Activated CD8-positive, alpha-beta memory T cell treated with anti-CD3 and anti-CD28 coated beads, Interleukin-2, amount 10 ng/mL, durations not matched to agents 7 days and 5 days (primary cell): ENCODE data around the gene LRFN4. TPM values are rescaled to one million over a fixed set of nuclear protein-coding genes. Genes with fewer than 3 reads are reported as not detected.

ENCODE experiments used
- ATAC-seq: fragments of 150-1000 bp; cut with Tn5 transposase; one replicate; pipeline ENCODE4 v1.10.0; 2021; ENCODE audit warnings: moderate library complexity
- CTCF ChIA-PET: fragments of 350-600 bp; sonication (Branson Sonifier 250); formaldehyde crosslinking; loops from one replicate; lab custom pipeline; 2021; ENCODE audit warnings: antibody characterized with exemption; lab: Charles Lee
- DNase-seq: peaks from one replicate; pipeline ENCODE4 v3.0.0-alpha.2; 2020
- H3K27ac Mint-ChIP-seq: one replicate; pipeline ENCODE4 v1.8.0; 2021; ENCODE audit warnings: mild to moderate bottlenecking, mixed read lengths
- H3K27me3 Mint-ChIP-seq: one replicate; pipeline ENCODE4 v1.8.0; 2021; ENCODE audit warnings: mixed read lengths
- H3K36me3 Mint-ChIP-seq: one replicate; pipeline ENCODE4 v1.8.0; 2021; ENCODE audit warnings: mild to moderate bottlenecking, mixed read lengths
- H3K4me1 Mint-ChIP-seq: one replicate; pipeline ENCODE4 v1.8.0; 2021; ENCODE audit warnings: mixed read lengths
- H3K4me3 Mint-ChIP-seq: one replicate; pipeline ENCODE4 v1.8.0; 2021; ENCODE audit warnings: mild to moderate bottlenecking, moderate library complexity, mixed read lengths
- H3K9me3 Mint-ChIP-seq: one replicate; pipeline ENCODE4 v1.8.0; 2022; ENCODE audit warnings: low read depth, mixed read lengths
- total RNA-seq, 2 experiments: library from RNA; stranded (reverse); gene quantifications; one replicate each; pipeline ENCODE4 v1.2.3, GENCODE V29; 2021

The LRFN4 gene
- total RNA-seq, 2 experiments from 2014 or later = 29.0 to 29.8 TPM

DNA sequence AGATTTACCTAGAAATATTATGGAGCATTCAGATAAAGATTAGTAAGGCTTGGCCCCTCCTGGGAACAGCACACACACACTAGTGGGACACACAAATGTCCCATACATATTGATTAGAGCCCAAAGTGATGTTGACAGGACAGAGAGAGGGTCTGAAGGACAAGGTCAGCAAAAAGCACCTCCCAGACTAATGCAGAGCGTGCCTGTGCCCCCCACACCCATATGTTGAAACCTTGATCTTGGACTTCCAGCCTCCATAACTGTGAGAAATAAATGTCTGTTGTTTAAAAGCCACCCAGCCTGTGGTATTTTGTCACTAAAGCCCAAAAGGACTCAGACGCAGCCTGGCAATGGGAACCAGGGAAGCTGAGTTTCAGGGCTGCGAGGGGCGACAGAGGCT is 27.6 kb downstream of the LRFN4 start:
- Mint-ChIP-seq H3K9me3 (no peaks in the 10 kb centered on the region), H3K27me3 (no peaks in the 10 kb centered on the region), H3K36me3 (no peaks in the 10 kb centered on the region), H3K4me1 (peaks cover 14% of the 10 kb centered on the region), H3K27ac (no peak overlapping the region), H3K4me3 (no peak overlapping the region)
- ATAC-seq (no peak), DNase-seq (no peak)
- CTCF ChIA-PET = interaction anchor here (1.1 to 3.5 kb wide), 5 partner anchors 7 to 190 kb away, joined by 3 to 12 read pairs (median 4); no protein-coding TSS in a partner anchor

DNA sequence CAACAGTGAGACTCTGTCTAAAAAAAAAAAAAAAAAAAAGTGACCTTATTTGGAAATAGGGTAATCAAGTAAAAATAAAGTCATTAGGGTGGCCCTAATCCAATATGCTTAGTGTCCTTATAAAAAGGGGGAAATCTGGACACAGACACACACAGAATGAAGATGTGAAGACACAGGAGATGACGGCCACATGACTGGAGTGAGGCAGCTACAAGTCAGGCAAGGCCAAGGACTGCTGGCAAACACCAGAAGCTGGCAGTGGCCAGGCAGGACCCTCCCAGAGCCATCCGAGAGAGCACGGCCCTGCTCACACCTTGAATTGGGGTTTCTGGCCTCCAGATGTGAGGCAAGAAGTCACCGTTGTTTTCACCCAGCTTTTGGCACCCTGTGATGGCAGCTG is 28.6 kb downstream of the LRFN4 start:
- no peaks in the 10 kb centered on the region for H3K9me3 Mint-ChIP-seq
- no peak for ATAC-seq
- DNase-seq = no peak
- CTCF ChIA-PET = interaction anchor here (3.5 kb wide), 1 partner anchor 191 kb away, joined by 12 read pairs; no protein-coding TSS in a partner anchor
- H3K27ac Mint-ChIP-seq = no peak overlapping the region
- H3K27me3 Mint-ChIP-seq = no peaks in the 10 kb centered on the region
- H3K36me3 Mint-ChIP-seq = no peaks in the 10 kb centered on the region
- peaks cover 9% of the 10 kb centered on the region for H3K4me1 Mint-ChIP-seq
- H3K4me3 Mint-ChIP-seq = no peak overlapping the region

DNA sequence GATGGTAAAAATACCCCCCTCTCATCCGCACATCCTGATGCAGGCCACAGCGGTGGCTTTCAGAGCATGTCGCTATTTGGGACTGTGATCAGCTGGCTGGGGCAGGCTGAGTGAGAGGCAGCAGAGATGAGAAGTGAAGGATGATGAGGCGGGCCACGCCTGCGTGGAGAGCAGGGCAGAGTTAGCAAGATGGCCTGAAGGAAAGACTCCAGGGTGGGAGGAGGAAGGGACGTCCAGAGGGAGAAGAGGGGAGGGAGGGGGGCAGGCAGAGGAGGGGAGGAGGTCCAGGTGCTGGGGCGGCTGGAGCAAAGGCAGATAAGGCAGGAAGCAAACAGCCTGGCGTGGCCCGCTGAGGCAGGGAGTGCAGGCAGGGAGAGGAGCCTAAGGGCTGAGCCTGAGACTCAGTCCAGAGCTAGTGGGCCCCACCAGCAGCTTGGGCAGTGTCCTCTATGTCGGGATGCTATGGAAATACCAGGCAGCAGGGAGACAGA is 29.1 kb downstream of the LRFN4 start:
- Mint-ChIP-seq H3K4me3 (no peak overlapping the region), H3K27me3 (no peaks in the 10 kb centered on the region), H3K9me3 (no peaks in the 10 kb centered on the region), H3K36me3 (no peaks in the 10 kb centered on the region), H3K4me1 (peaks cover 4% of the 10 kb centered on the region), H3K27ac (no peak overlapping the region)
- DNase-seq (no peak), ATAC-seq (no peak)
- CTCF ChIA-PET = interaction anchor here (0.7 kb wide), 1 partner anchor 13 kb away, joined by 3 read pairs; no protein-coding TSS in a partner anchor

DNA sequence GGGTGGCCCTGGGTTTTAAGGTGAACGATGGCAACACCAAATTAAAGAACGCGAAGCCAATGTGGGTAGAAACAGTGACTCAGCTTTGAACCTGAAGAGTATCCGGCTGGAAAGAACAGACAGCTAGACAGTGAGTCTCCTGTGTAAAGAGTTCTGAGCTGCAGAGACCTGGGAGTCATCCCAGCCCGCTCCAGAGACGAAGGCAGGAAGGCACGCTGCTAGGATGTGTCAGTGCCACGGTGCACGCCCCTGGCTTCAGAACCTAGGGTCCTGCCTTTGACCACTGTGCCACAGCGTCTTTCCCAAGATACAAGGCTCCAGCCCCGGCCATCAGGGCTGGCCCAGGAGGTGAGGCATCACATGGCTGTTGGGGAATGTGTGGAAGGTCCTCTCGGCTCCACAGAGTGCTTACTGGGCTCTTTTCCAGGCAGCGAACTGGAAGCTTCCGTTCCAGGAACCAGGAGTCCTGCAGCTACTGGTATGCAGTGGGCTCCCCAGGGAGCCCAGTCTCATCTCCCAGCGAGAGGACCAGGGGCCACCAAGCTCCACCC is 29.9 kb downstream of the LRFN4 start:
- H3K27me3 Mint-ChIP-seq = peaks cover 2% of the 10 kb centered on the region
- CTCF ChIA-PET = interaction anchor here (0.7 kb wide), 1 partner anchor 14 kb away, joined by 3 read pairs; no protein-coding TSS in a partner anchor
- H3K4me3 Mint-ChIP-seq = no peak overlapping the region
- no peaks in the 10 kb centered on the region for H3K36me3 Mint-ChIP-seq
- no peaks in the 10 kb centered on the region for H3K9me3 Mint-ChIP-seq
- no peak overlapping the region for H3K27ac Mint-ChIP-seq
- ATAC-seq = no peak
- peaks cover 3% of the 10 kb centered on the region for H3K4me1 Mint-ChIP-seq
- DNase-seq = no peak

DNA sequence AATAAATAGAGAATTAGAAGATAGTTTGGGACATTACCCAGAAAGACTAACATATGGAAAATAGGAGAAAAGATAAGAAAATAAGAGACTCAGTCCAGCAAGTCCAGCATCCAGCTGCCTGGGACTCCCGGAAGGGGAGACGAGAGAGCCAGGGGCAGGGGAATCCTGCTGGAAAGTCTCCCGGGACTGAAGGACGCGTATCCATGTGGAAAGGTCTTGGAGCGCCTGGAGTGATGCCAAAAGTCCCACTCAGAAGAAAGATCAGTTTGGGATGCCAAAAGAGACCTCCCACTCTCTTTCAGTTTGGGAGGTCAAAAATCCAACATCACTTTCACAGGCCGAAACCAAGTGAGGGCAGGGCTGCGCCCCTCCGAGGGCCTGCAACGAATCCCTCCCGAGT is 30.7 kb downstream of the LRFN4 start:
- no peaks in the 10 kb centered on the region for H3K36me3 Mint-ChIP-seq
- no peak overlapping the region for H3K4me3 Mint-ChIP-seq
- no peak for DNase-seq
- H3K27me3 Mint-ChIP-seq = peaks cover 5% of the 10 kb centered on the region
- ATAC-seq = no peak
- no peak overlapping the region for H3K27ac Mint-ChIP-seq
- CTCF ChIA-PET = interaction anchor here (0.5 to 1.5 kb wide), 2 partner anchors 49 to 78 kb away, joined by 3 to 4 read pairs; no protein-coding TSS in a partner anchor
- peaks cover 9% of the 10 kb centered on the region for H3K4me1 Mint-ChIP-seq
- no peaks in the 10 kb centered on the region for H3K9me3 Mint-ChIP-seq

DNA sequence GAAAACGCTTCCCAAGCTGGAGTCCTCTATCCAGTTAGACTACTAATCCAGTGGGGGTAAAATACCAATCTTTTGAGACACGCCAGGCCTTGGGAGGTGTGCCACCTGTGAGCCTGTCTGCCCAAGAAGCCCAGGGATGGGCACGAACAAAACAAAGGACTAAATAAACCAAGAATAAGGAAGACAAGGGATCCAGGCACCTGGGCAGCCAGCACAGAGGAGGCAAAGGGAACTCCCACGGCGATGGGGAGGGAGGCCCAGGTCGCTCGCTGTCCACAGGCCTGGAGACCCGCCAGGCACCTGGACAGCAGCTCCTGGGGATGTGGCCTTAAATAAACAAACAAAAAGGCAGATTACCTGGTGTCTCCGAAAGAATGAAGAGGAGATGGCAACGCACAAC is 31.4 kb downstream of the LRFN4 start:
- DNase-seq = no peak
- no peak for ATAC-seq
- H3K36me3 Mint-ChIP-seq = no peaks in the 10 kb centered on the region
- H3K27ac Mint-ChIP-seq = no peak overlapping the region
- H3K27me3 Mint-ChIP-seq = peaks cover 8% of the 10 kb centered on the region
- H3K4me3 Mint-ChIP-seq = no peak overlapping the region
- CTCF ChIA-PET = interaction anchor here (1.5 kb wide), 1 partner anchor 48 kb away, joined by 3 read pairs; no protein-coding TSS in a partner anchor
- H3K9me3 Mint-ChIP-seq = no peaks in the 10 kb centered on the region
- H3K4me1 Mint-ChIP-seq = peaks cover 14% of the 10 kb centered on the region

DNA sequence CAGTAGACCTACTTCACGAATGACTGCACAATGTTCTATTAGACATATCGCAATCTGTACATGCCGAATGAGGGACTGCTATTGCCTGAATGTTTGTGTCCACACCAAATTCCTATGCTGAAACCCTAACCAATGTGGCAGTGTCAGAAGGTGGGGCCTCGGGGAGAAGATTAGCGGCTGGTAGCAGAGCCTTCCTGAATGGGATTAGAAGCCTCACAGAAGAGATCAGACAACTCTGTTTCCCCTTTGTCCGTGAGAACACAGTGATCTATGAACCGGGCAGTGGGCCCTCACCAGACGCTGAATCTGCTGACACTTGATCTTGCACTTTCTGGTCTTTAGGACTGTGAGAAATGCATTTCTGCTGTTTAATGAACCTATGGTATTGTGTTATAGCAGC is 33.1 kb downstream of the LRFN4 start:
- Mint-ChIP-seq H3K27me3 (peaks cover 16% of the 10 kb centered on the region), H3K4me1 (peaks cover 15% of the 10 kb centered on the region), H3K36me3 (no peaks in the 10 kb centered on the region), H3K4me3 (no peak overlapping the region), H3K27ac (no peak overlapping the region), H3K9me3 (no peaks in the 10 kb centered on the region)
- DNase-seq (no peak), ATAC-seq (no peak)
- CTCF ChIA-PET = no interaction called here

DNA sequence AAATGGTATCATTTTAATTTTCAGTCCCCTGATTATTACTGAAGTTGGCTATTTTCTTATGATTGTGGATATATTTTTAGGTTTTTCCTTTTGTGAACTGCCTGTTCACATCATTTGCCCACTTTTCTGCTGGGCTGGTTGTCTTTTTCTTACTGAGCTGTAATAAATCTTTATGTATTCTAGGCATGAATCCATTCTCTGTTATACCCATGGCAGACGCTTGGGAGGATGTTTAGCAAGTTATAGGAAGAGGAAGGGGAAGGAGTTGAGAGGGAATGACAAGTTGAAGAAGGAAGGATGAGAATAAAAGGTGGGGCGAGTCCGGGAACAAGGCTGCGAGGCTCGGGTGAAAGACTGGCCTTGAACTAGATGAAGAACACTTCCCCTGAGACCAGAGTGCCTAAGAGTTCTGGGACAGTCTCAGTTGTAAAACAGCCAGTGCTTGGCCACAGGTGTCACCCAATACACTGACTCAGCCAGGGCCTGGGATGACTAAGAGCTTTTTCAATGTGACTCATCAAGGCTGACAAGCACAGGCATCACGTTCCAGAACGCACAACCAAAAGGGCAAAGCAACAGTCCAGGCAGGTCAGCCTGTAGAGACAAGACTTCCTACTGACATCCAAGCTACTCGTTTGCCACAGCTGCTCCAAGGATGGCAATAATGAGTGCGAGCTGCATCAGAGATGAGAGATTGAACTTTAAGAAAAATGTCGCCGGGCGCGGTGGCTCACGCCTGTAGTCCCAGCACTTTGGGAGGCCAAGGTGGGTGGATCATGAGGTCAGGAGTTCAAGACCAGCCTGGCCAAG is 35.2 kb downstream of the LRFN4 start:
- Mint-ChIP-seq H3K9me3 (no peaks in the 10 kb centered on the region), H3K4me3 (no peak overlapping the region), H3K27me3 (peaks cover 22% of the 10 kb centered on the region), H3K4me1 (peaks cover 15% of the 10 kb centered on the region), H3K27ac (peak overlapping the region; percentile 29), H3K36me3 (no peaks in the 10 kb centered on the region)
- ATAC-seq = peak; percentile 99
- CTCF ChIA-PET = interaction anchor here (1.3 to 1.4 kb wide), 2 partner anchors 8 to 182 kb away, joined by 3 to 4 read pairs; no protein-coding TSS in a partner anchor
- DNase-seq = peak; percentile 88

DNA sequence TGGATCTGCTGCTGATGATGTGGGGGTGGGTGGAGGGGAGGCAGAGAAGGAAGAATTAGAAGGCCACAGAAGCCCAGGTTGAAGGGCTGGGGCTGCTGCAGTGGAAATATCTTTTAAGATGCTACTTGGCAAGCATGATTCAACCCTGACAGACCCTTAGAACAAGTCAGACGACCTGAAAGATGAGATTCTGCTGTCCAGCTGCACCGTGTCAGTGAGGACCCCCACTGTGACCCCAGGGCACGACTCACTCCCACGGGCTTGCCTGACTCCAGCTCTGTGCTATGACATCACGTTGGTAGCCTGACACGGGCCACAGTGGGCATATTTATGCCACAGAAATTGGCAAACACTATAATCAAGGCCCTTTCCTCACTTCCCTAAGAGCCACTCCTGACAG is 36.0 kb downstream of the LRFN4 start:
- H3K27ac Mint-ChIP-seq = no peak overlapping the region
- H3K27me3 Mint-ChIP-seq = peaks cover 22% of the 10 kb centered on the region
- no peak overlapping the region for H3K4me3 Mint-ChIP-seq
- peaks cover 15% of the 10 kb centered on the region for H3K4me1 Mint-ChIP-seq
- H3K36me3 Mint-ChIP-seq = no peaks in the 10 kb centered on the region
- DNase-seq (no peak), ATAC-seq (no peak)
- no peaks in the 10 kb centered on the region for H3K9me3 Mint-ChIP-seq
- CTCF ChIA-PET = interaction anchor here (1.4 kb wide), 1 partner anchor 181 kb away, joined by 3 read pairs; no protein-coding TSS in a partner anchor

DNA sequence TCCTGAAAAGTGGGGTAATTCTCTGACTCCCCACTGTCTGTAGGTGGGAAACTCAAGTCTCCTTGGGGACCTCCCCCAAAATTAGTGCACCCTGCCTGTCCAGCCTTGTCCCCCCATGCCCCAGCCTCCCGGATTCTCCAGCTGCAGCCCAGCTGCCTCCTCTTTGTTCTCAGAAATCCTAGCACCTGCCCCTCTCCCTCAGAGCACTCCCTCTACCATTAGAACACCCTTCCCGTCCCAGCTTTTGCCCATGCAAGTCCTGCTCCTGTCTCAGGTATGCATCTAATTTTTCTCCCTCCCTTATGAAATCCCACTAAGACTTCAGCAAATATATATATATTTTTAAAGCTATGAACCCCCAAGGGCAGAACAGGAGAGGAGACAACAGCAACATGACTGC is 37.3 kb downstream of the LRFN4 start:
- no peak for ATAC-seq
- H3K9me3 Mint-ChIP-seq = no peaks in the 10 kb centered on the region
- no peak for DNase-seq
- H3K36me3 Mint-ChIP-seq = no peaks in the 10 kb centered on the region
- no peak overlapping the region for H3K27ac Mint-ChIP-seq
- no peak overlapping the region for H3K4me3 Mint-ChIP-seq
- H3K4me1 Mint-ChIP-seq = peaks cover 15% of the 10 kb centered on the region
- CTCF ChIA-PET = interaction anchor here (1.0 to 2.4 kb wide), 3 partner anchors 11 to 62 kb away, joined by 3 to 5 read pairs (median 3); no protein-coding TSS in a partner anchor
- H3K27me3 Mint-ChIP-seq = peaks cover 24% of the 10 kb centered on the region

DNA sequence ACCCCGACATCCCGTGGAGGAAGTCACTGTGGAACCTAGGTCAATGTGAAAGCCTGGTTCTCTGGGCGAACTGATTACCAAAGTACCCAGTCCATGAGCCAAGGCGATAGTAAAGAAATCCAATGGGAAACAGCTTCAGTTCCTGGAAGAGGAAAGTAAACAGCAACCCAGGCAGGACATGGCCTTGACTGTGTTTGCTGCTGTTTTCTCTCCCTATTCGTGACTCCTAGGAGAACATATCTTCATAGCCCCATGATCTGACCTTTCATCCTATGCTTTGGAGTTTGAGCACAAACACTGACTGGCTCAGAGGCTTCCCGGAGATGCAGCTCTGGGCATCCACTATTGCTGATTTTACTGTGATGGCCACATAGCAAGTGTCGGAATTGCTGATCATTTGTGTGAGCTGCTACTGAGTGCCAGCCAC is 45.1 kb downstream of the LRFN4 start:
- DNase-seq = no peak
- Mint-ChIP-seq H3K9me3 (no peaks in the 10 kb centered on the region), H3K27me3 (peaks cover 4% of the 10 kb centered on the region), H3K4me3 (no peak overlapping the region), H3K4me1 (no peaks in the 10 kb centered on the region), H3K27ac (no peak overlapping the region), H3K36me3 (no peaks in the 10 kb centered on the region)
- CTCF ChIA-PET = interaction anchor here (1.4 kb wide), 1 partner anchor 19 kb away, joined by 4 read pairs; no protein-coding TSS in a partner anchor
- no peak for ATAC-seq

DNA sequence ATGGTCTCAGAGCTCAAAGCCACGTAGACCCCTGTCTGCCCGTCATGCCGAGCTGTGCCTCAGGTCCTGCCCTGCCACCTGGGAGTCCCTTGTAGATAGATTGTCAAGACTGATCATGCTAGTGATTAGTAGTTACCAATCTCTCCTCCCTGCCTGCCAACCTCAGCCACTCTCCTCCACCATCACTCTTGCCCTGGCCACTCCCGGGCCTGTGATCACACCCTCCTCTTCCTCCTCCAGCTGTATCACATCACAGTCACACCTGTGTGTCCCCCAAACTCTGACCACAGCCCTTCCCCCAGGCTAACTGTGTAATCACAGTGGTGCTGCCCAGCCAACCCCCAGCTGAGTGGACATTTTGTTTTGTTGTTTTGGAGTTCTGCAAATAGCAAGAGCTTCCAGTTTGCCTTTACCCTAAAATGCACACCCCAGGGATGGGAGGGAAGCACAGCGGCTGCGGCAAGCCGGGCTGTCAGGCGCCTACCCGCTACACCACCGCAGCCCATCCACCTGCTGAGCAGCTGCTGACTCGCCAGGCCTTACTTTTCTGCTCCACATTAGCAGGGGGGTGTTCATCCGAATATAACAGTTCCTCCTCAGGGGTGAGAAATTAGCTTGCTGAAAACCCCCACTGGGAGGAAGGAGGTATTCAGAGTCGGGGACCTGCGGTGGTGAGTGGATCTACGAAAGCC is 45.8 kb downstream of the LRFN4 start:
- DNase-seq (no peak), ATAC-seq (no peak)
- Mint-ChIP-seq H3K4me1 (no peaks in the 10 kb centered on the region), H3K36me3 (no peaks in the 10 kb centered on the region), H3K27ac (no peak overlapping the region), H3K27me3 (peaks cover 4% of the 10 kb centered on the region), H3K9me3 (no peaks in the 10 kb centered on the region), H3K4me3 (no peak overlapping the region)
- CTCF ChIA-PET = interaction anchor here (1.4 kb wide), 1 partner anchor 19 kb away, joined by 4 read pairs; no protein-coding TSS in a partner anchor

DNA sequence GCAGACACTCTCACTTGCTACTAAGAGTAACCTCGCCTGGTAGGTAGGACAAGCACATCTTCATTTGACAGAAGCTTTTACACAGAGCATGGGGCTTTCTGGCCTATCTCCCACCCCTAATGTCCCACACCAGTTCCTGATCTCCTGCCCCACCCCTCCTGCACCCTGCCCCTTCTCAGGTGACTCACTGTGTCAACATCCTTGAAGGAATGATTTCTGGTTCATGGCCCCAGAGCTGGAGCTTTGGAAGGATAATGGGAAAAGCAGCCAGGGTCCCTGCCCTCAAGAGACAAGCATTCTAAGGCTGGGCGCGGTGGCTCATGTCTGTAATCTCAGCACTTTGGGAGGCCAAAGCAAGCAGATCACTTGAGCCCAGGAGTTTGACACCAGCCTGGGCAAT is 47.2 kb downstream of the LRFN4 start:
- no peak overlapping the region for H3K27ac Mint-ChIP-seq
- H3K4me3 Mint-ChIP-seq = no peak overlapping the region
- H3K27me3 Mint-ChIP-seq = peaks cover 4% of the 10 kb centered on the region
- DNase-seq (no peak), ATAC-seq (no peak)
- no peaks in the 10 kb centered on the region for H3K9me3 Mint-ChIP-seq
- H3K4me1 Mint-ChIP-seq = no peaks in the 10 kb centered on the region
- CTCF ChIA-PET = no interaction called here
- no peaks in the 10 kb centered on the region for H3K36me3 Mint-ChIP-seq
